Panc1 (cell line): ENCODE results near the gene SMYD4. TPM values are rescaled to one million over a fixed set of nuclear protein-coding genes. Genes with fewer than 3 reads are reported as not detected.

Experiments used
- ATAC-seq: fragments of 200-7000 bp; cut with Tn5 transposase; 2 replicates; pipeline ENCODE4 v1.9.1; 2020; ENCODE audit warnings: mild to moderate bottlenecking, moderate library complexity
- BruUV-seq: library from RNA; stranded (reverse); fragments of 400-500 nt; replicated peaks from 2 replicates; lab custom pipeline; 2021; lab: Mats Ljungman, UMichigan
- CTCF ChIA-PET: fragments of 300-600 bp; sonication (Branson Sonifier 250); formaldehyde crosslinking; loops from one replicate; lab custom pipeline; 2022; ENCODE audit warnings: antibody characterized with exemption; lab: Charles Lee
- POLR2A ChIA-PET: fragments of 300-600 bp; sonication (Branson Sonifier 250); formaldehyde crosslinking; loops from one replicate; lab custom pipeline; 2022; ENCODE audit warnings: antibody characterized with exemption; lab: Charles Lee
- DNase-seq: peaks from one replicate; pipeline ENCODE4 v3.0.0-alpha.2; 2010; ENCODE audit warnings: low read depth, low spot score
- H3K27ac ChIP-seq: 2 replicates; pipeline ENCODE4 v1.5.1; 2011; ENCODE audit warnings: mild to moderate bottlenecking, low read length, inconsistent platforms
- H3K27me3 ChIP-seq: fragments of 200-500 bp; sonication (Bioruptor generic); 2 replicates; pipeline ENCODE4 v1.6.0; 2014; ENCODE audit warnings: low read length, inconsistent platforms; ENCODE audit not compliant: control insufficient read depth, insufficient read depth
- H3K36me3 ChIP-seq: fragments of 200-500 bp; sonication (Bioruptor generic); 2 replicates; pipeline ENCODE4 v1.5.1; 2014; ENCODE audit warnings: inconsistent platforms, mild to moderate bottlenecking, low read length, moderate library complexity; ENCODE audit not compliant: control insufficient read depth, insufficient read depth
- H3K4me1 ChIP-seq: 2 replicates; pipeline ENCODE4 v1.5.1; 2011; ENCODE audit warnings: inconsistent platforms, mild to moderate bottlenecking, low read length, moderate library complexity; ENCODE audit not compliant: control insufficient read depth, insufficient read depth
- H3K4me3 ChIP-seq, 2 experiments: 2 replicates each; pipeline ENCODE4 v1.5.1; 2011 to 2012; ENCODE audit warnings: low read depth in 2 of 2, low read length in 2 of 2, mild to moderate bottlenecking in 2 of 2, inconsistent platforms in 1 of 2, moderate library complexity in 1 of 2
- H3K9me3 ChIP-seq: fragments of 200-500 bp; sonication (Bioruptor generic); 2 replicates; pipeline ENCODE4 v1.5.1; 2014; ENCODE audit warnings: low read depth, mild to moderate bottlenecking, inconsistent platforms, low read length, moderate library complexity; ENCODE audit not compliant: control insufficient read depth, insufficient read depth
- POLR2AphosphoS5 ChIP-seq: IDR thresholded peaks from 2 replicates; pipeline ENCODE4 v1.6.1; 2012; ENCODE audit warnings: mild to moderate bottlenecking, low read depth, low read length, moderate library complexity
- SIN3A ChIP-seq: IDR thresholded peaks from 2 replicates; pipeline ENCODE4 v1.6.1; 2012; ENCODE audit warnings: low read depth, mild to moderate bottlenecking, low read length, moderate library complexity, borderline replicate concordance; ENCODE audit not compliant: insufficient read depth
- TCF7L2 ChIP-seq: IDR thresholded peaks from 2 replicates; pipeline ENCODE4 v1.6.1; 2011; ENCODE audit warnings: mild to moderate bottlenecking, low read depth, low read length, inconsistent platforms
- in situ Hi-C: cut with HindIII; loops from 2 replicates; pipeline ENCODE4 v1.10.0; 2016; ENCODE audit warnings: low sequenced_read_pairs, low pct_unique_long_range_greater_than_20kb
- intact Hi-C: fragments of 100-400 bp; cut with micrococcal nuclease; formaldehyde crosslinking; loops from one replicate; pipeline ENCODE4 v1.10.0; 2022; ENCODE audit not compliant: unreplicated experiment
- total RNA-seq: library from RNA; stranded (reverse); gene quantifications from one replicate; pipeline ENCODE4 v1.2.1, GENCODE V29; 2021; ENCODE audit not compliant: unreplicated experiment
- TF ChIP-seq, protein P1 (sequence below), 2 experiments: IDR thresholded peaks; 2 replicates each; pipeline ENCODE4 v1.6.1; 2011 to 2012; ENCODE audit warnings: low read depth in 2 of 2, control low read depth in 1 of 2, low read length in 1 of 2, mild to moderate bottlenecking in 1 of 2, moderate library complexity in 1 of 2; ENCODE audit not compliant: insufficient read depth in 1 of 2
- TF ChIP-seq, protein P2 (sequence below): fragments of 450-650 bp; IDR thresholded peaks from 2 replicates; pipeline ENCODE4 v1.5.1; 2017; ENCODE audit warnings: mild to moderate bottlenecking

Gene SMYD4
- total RNA-seq, 1 experiment from 2014 or later: 17.1 TPM

DNA sequence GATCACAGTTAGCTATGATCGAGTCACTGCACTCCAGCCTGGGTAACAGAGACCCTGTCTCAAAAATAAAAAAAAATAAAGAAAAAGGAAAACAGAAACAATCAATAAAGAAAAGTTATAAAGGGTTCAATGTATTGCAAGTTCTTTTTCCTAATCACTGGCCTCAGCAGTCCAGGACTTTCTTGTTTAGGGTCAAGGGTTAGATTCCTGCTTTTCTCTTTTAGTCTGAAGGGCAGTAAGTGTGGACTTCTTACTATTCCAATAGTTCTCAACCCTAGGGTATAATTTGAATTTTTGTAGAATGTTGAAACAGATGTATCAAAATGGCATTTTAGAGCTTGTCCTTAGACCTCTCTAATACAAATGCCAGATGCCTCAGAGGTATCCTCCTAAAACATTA lies 27.3 kb downstream of the SMYD4 start:
- ChIA-PET POLR2A (no interaction called here), CTCF (no interaction called here)
- no peaks in the 10 kb centered on the region; the same call in 1 of the 2 replicates for H3K36me3 ChIP-seq
- H3K9me3 ChIP-seq: no peaks in the 10 kb centered on the region
- BruUV-seq: no TSS peak
- no peaks in the 10 kb centered on the region for H3K27me3 ChIP-seq
- H3K4me3 ChIP-seq: no peak overlapping the region
- intact Hi-C loops (no loop called here), in situ Hi-C loops (no loop called here)
- TF ChIP-seq, protein P1, sequence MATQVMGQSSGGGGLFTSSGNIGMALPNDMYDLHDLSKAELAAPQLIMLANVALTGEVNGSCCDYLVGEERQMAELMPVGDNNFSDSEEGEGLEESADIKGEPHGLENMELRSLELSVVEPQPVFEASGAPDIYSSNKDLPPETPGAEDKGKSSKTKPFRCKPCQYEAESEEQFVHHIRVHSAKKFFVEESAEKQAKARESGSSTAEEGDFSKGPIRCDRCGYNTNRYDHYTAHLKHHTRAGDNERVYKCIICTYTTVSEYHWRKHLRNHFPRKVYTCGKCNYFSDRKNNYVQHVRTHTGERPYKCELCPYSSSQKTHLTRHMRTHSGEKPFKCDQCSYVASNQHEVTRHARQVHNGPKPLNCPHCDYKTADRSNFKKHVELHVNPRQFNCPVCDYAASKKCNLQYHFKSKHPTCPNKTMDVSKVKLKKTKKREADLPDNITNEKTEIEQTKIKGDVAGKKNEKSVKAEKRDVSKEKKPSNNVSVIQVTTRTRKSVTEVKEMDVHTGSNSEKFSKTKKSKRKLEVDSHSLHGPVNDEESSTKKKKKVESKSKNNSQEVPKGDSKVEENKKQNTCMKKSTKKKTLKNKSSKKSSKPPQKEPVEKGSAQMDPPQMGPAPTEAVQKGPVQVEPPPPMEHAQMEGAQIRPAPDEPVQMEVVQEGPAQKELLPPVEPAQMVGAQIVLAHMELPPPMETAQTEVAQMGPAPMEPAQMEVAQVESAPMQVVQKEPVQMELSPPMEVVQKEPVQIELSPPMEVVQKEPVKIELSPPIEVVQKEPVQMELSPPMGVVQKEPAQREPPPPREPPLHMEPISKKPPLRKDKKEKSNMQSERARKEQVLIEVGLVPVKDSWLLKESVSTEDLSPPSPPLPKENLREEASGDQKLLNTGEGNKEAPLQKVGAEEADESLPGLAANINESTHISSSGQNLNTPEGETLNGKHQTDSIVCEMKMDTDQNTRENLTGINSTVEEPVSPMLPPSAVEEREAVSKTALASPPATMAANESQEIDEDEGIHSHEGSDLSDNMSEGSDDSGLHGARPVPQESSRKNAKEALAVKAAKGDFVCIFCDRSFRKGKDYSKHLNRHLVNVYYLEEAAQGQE (IDR thresholded peaks at IDR 0.05; ENCODE audit: insufficient read depth in 1 of 2, low read depth in 2 of 2, low read length in 1 of 2): no peak
- TF ChIP-seq TCF7L2: no peak
- TF ChIP-seq POLR2AphosphoS5: no peak
- TF ChIP-seq SIN3A: no peak
- TF ChIP-seq, protein P2, sequence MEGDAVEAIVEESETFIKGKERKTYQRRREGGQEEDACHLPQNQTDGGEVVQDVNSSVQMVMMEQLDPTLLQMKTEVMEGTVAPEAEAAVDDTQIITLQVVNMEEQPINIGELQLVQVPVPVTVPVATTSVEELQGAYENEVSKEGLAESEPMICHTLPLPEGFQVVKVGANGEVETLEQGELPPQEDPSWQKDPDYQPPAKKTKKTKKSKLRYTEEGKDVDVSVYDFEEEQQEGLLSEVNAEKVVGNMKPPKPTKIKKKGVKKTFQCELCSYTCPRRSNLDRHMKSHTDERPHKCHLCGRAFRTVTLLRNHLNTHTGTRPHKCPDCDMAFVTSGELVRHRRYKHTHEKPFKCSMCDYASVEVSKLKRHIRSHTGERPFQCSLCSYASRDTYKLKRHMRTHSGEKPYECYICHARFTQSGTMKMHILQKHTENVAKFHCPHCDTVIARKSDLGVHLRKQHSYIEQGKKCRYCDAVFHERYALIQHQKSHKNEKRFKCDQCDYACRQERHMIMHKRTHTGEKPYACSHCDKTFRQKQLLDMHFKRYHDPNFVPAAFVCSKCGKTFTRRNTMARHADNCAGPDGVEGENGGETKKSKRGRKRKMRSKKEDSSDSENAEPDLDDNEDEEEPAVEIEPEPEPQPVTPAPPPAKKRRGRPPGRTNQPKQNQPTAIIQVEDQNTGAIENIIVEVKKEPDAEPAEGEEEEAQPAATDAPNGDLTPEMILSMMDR: no peak
- no peak overlapping the region for H3K27ac ChIP-seq
- H3K4me1 ChIP-seq: no peaks in the 10 kb centered on the region
- DNase-seq (no peak), ATAC-seq (no peak)

DNA sequence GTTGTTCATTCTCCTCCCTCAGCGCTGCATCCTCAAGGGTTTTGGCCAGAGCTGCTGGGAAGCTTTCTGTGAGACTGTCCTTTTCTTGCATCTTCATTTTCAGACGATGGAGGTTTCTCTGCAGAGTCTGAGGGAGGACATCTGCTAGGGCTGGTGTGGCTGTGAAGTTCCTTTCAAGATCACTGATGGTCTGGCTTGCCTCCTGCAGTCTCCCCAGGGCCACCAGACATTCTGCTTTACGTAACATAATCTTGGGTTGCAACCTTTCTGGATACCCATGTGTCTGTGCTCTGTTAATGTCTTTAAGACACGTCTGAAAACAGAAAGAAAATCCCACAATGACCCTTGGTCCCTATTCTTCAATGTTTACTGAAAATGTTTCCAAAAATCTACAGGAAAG lies 29.0 kb downstream of the SMYD4 start:
- no peak for DNase-seq
- Histone ChIP-seq H3K27me3 (no peaks in the 10 kb centered on the region), H3K9me3 (no peaks in the 10 kb centered on the region), H3K4me3 (no peak overlapping the region), H3K36me3 (no peaks in the 10 kb centered on the region; the same call in 1 of the 2 replicates), H3K4me1 (no peaks in the 10 kb centered on the region), H3K27ac (no peak overlapping the region)
- no peak for ATAC-seq
- no TSS peak for BruUV-seq
- ChIA-PET CTCF (no interaction called here), POLR2A (no interaction called here)
- in situ Hi-C loops: no loop called here
- intact Hi-C loops: no loop called here
- no peak for TF ChIP-seq TCF7L2
- TF ChIP-seq POLR2AphosphoS5: no peak
- TF ChIP-seq SIN3A: no peak
- TF ChIP-seq, protein P2: no peak
- TF ChIP-seq, protein P1 (IDR thresholded peaks at IDR 0.05; ENCODE audit: insufficient read depth in 1 of 2, low read depth in 2 of 2, low read length in 1 of 2): no peak
